K562 (cell line): ENCODE data around the gene FAM53A. TPM values are rescaled to one million over a fixed set of nuclear protein-coding genes. Genes with fewer than 3 reads are reported as not detected.

Experiments used
- ARID4B ChIP-seq: sonication (generic); formaldehyde crosslinking; IDR thresholded peaks from 2 replicates; pipeline ENCODE4 v1.8.0; 2022; ENCODE audit warnings: mild to moderate bottlenecking, missing genetic modification reagents
- ATF1 ChIP-seq, 2 experiments: fragments of 450-650 bp in 1 of 2; IDR thresholded peaks; 2 replicates each; pipeline ENCODE4 v1.6.1; 2016; ENCODE audit warnings: missing compliant biosample characterization in 1 of 2, missing genetic modification characterization in 1 of 2
- C11orf30 ChIP-seq: fragments of 450-650 bp; IDR thresholded peaks from 2 replicates; pipeline ENCODE4 v1.6.1; 2016; ENCODE audit warnings: low read depth, mild to moderate bottlenecking
- ELF1 ChIP-seq: fragments of 200-800 bp; sonication (Bioruptor generic); IDR thresholded peaks from 2 replicates; pipeline ENCODE4 v1.6.1; 2016; ENCODE audit warnings: missing genetic modification characterization, missing compliant biosample characterization
- ETV1 ChIP-seq: fragments of 450-650 bp; conservative IDR thresholded peaks from 2 replicates; pipeline ENCODE4 v1.6.1; 2016; ENCODE audit warnings: missing genetic modification characterization, control low read depth, low read depth, missing compliant biosample characterization
- GABPA ChIP-seq: fragments of 200-800 bp; sonication (Bioruptor generic); conservative IDR thresholded peaks from 2 replicates; pipeline ENCODE4 v1.6.1; 2016; ENCODE audit warnings: low read depth, missing genetic modification characterization, missing compliant biosample characterization
- HCFC1 ChIP-seq: IDR thresholded peaks from 2 replicates; pipeline ENCODE4 v1.6.1; 2012; ENCODE audit warnings: low read depth, low read length, improper control_type of control experiment
- MLLT1 ChIP-seq, 2 experiments: fragments of 450-650 bp; IDR thresholded peaks; 2 replicates each; pipeline ENCODE4 v1.6.1; 2016
- MTA1 ChIP-seq: fragments of 450-650 bp; IDR thresholded peaks from 2 replicates; pipeline ENCODE4 v1.6.1; 2017; ENCODE audit warnings: borderline replicate concordance
- RBBP5 ChIP-seq: fragments of 200-600 bp; sonication (generic); IDR thresholded peaks from 2 replicates; pipeline ENCODE4 v1.6.1; 2012; ENCODE audit warnings: borderline replicate concordance, mild to moderate bottlenecking, low read length, control low read depth, inconsistent platforms; ENCODE audit not compliant: insufficient read depth, poor library complexity, severe bottlenecking
- RBFOX2 ChIP-seq: fragments of 200-400 bp; formaldehyde crosslinking; IDR thresholded peaks from 2 replicates; pipeline ENCODE4 v1.6.1; 2017; ENCODE audit warnings: low read depth, mild to moderate bottlenecking, low read length, moderate library complexity
- RBM14 ChIP-seq: fragments of 200-400 bp; formaldehyde crosslinking; IDR thresholded peaks from 2 replicates; pipeline ENCODE4 v1.6.1; 2018; ENCODE audit warnings: low read depth, mild to moderate bottlenecking, low read length, moderate library complexity, borderline replicate concordance; ENCODE audit not compliant: insufficient read depth
- SIN3A ChIP-seq, 2 experiments: fragments of 150-350 bp in 1 of 2; IDR thresholded peaks; 2 replicates each; pipeline ENCODE4 v1.6.1; 2011 to 2016; ENCODE audit warnings: borderline replicate concordance in 2 of 2, low read depth in 2 of 2, low read length in 2 of 2, mild to moderate bottlenecking in 2 of 2, moderate library complexity in 2 of 2; ENCODE audit not compliant: control insufficient read depth in 1 of 2
- SIN3B ChIP-seq: fragments of 450-650 bp; IDR thresholded peaks from 2 replicates; pipeline ENCODE4 v1.6.1; 2017; ENCODE audit warnings: low read depth, mild to moderate bottlenecking, moderate library complexity
- SMC3 ChIP-seq: conservative IDR thresholded peaks from 2 replicates; pipeline ENCODE4 v1.6.1; 2011; ENCODE audit warnings: low read depth, low read length, improper control_type of control experiment; ENCODE audit not compliant: insufficient read depth
- TAF7 ChIP-seq: fragments of 450-650 bp; IDR thresholded peaks from 2 replicates; pipeline ENCODE4 v1.6.1; 2016; ENCODE audit warnings: missing genetic modification characterization, missing compliant biosample characterization
- USF1 ChIP-seq: sonication (generic); formaldehyde crosslinking; IDR thresholded peaks from 2 replicates; pipeline ENCODE4 v1.9.0; 2022; ENCODE audit warnings: mild to moderate bottlenecking, missing genetic modification reagents
- ZBTB12 ChIP-seq: fragments of 250-450 bp; sonication (Bioruptor Pico); IDR thresholded peaks from 2 replicates; pipeline ENCODE4 v1.4.0; 2020
- polyA plus RNA-seq, 8 experiments: library from polyadenylated mRNA; depleted of rRNA in 4 of 8; stranded (reverse) in 5 of 8; unstranded in 3 of 8; fragments of >200 nt; fragmentation: Nextera tagmentation in 2 of 8; fragmentation: Illumina TruSeq in 1 of 8; extraction: Ambion mirVana in 2 of 8; extraction: Trizol in 1 of 8; gene quantifications; 2 replicates each; pipeline versions ENCODE4 v1.2.1 to v1.2.3, GENCODE V29; 2011 to 2014; ENCODE audit warnings: inconsistent platforms in 1 of 8, missing spikeins in 1 of 8
- total RNA-seq, 7 experiments: library from RNA; depleted of rRNA in 6 of 7; stranded (reverse); fragments of >200 nt in 6 of 7; fragmentation: Illumina TruSeq in 2 of 7; extraction: Trizol in 2 of 7; gene quantifications; 2 replicates each; pipeline versions ENCODE4 v1.2.1 to v1.2.3, GENCODE V29; 2011 to 2021; ENCODE audit warnings: low replicate concordance in 1 of 7

FAM53A gene
- total and polyA plus RNA-seq, 9 of the 15 experiments (the other 6 are each of a cell fraction or from before 2014, with no cell fraction given) = 0.53 to 2.7 (median 1.4) TPM; not detected in 2

- TF ChIP-seq ZBTB12 = peak; percentile 44; the same call in 1 of the 2 replicates
- peak; percentile 60; the same call in 1 of the 2 replicates for TF ChIP-seq SIN3B
- TF ChIP-seq ATF1 (CRISPR knock-in tag; IDR thresholded peaks at IDR 0.05) = peak; percentile 89
- TF ChIP-seq ATF1 (tag; IDR thresholded peaks at IDR 0.05) = peak; percentile 91
- TF ChIP-seq RBBP5 = peak; percentile 98
- no peak for TF ChIP-seq MLLT1 (IDR thresholded peaks at IDR 0.05)
- TF ChIP-seq RBFOX2 = peak; percentile 11; the same call in 1 of the 2 replicates
- no peak for TF ChIP-seq RBM14
- TF ChIP-seq GABPA (tag) = peak; percentile 62; the same call in 1 of the 2 replicates
- TF ChIP-seq ELF1 (tag) = peak; percentile 14
- TF ChIP-seq USF1 (CRISPR knock-in tag) = 0 out of 2 replicates have a peak, but pooled peaks have one; percentile 5
- TF ChIP-seq SMC3 = no peak
- TF ChIP-seq C11orf30 = peak; percentile 79
- peak in 1 of 2 experiments; percentile 62; a peak in 3 of 4 replicates for TF ChIP-seq SIN3A (IDR thresholded peaks at IDR 0.05; ENCODE audit: borderline replicate concordance in 2 of 2, control insufficient read depth in 1 of 2, low read depth in 2 of 2, low read length in 2 of 2)
- peak; percentile 3; the same call in 1 of the 2 replicates for TF ChIP-seq HCFC1
- TF ChIP-seq ETV1 (tag) = no peak
- peak; percentile 80 for TF ChIP-seq TAF7 (tag)
- TF ChIP-seq ARID4B = peak; percentile 87; the same call in 1 of the 2 replicates
- peak; percentile 94 for TF ChIP-seq MTA1
Measured at GRCh38 chr4:1713003-1713851, 29.1 kb upstream of the FAM53A start (continued).
